ACHN (cell line): ENCODE results near the gene SLC30A3.

Source experiments
- DNase-seq: peaks from one replicate; pipeline ENCODE4 v3.0.0-alpha.2; 2015
- in situ Hi-C: cut with HindIII; loops from 2 replicates; pipeline ENCODE4 v1.10.0; 2017; ENCODE audit warnings: low sequenced_read_pairs, low pct_ligation_motif_present, low pct_unique_long_range_greater_than_20kb

SLC30A3 gene

DNA sequence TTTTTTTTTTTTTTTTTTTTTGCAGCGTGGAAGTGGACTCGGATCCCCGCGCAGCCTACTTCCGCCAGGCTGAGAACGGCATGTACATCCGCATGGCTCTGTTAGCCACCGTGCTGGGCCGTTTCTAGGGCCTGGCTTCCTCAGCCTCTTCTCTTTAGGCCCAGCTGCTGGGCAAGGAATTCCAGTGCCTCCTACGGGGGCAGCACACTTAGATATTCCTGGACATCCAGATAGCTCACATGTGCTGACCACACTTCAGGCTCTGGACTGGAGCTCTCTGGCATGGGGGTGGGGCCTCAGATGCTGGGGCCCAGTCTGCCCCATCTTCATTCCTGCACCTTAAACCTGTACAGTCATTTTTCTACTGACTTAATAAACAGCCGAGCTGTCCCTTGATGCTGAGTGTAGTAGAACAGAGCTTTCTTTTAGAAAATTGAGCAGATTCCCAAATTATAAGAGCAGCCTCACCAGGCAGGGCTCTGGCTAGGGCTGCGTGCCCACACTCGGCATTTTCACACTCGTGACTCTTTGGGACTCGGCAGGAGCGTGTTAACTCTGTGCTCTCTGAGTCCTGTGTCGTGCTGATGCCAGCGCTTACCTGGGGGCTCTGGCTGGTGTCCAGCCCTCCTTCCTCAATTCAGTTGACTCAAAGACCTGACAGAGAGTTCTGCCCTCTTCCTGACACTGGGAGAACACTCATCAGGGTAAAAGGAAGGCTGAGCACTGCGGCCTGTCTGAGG is 19.3 kb downstream of the SLC30A3 start:
- no peak for DNase-seq
- in situ Hi-C loops: no loop called here

DNA sequence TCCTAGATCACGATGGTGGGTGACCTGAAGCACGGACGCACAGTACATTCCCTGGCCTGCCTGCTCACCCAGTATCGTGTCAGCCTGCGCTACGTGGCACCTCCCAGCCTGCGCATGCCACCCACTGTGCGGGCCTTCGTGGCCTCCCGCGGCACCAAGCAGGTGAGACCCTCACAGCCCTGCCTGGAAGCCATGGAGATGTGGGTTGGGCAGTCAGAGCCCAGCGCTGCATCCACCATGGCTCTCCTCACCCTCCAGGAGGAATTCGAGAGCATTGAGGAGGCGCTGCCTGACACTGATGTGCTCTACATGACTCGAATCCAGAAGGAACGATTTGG is 20.3 kb downstream of the SLC30A3 start:
- in situ Hi-C loops: no loop called here
- no peak for DNase-seq

DNA sequence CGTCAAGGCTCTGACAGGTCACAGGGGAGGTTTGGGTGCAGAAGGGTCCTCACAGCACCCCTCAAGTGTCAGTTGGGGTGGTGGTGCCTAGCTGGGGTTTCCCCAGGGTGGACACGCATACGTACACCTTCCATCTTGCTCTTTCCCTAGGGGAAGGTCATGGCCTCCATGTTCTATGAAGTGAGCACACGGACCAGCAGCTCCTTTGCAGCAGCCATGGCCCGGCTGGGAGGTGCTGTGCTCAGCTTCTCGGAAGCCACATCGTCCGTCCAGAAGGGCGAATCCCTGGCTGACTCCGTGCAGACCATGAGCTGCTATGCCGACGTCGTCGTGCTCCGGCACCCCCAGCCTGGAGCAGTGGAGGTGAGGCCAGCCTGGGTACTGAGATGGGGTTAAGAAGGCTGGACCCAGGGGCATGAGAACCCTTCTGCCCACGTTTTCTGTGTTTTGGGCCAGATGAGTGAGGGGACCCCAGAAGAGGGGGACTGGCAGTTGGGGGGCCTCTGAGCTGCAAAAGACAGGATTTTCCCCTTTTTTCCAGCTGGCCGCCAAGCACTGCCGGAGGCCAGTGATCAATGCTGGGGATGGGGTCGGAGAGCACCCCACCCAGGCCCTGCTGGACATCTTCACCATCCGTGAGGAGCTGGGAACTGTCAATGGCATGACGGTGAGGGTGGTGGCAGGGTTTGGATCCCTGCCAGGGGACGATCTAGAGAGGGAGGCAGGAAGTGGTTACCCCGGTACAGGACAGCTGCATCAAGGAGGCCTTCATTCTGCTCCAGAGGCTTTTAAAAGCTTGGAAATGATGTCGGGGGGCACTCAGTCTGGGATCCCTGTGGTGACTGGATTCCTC is 20.9 kb downstream of the SLC30A3 start:
- DNase-seq: no peak
- in situ Hi-C loops: no loop called here

DNA sequence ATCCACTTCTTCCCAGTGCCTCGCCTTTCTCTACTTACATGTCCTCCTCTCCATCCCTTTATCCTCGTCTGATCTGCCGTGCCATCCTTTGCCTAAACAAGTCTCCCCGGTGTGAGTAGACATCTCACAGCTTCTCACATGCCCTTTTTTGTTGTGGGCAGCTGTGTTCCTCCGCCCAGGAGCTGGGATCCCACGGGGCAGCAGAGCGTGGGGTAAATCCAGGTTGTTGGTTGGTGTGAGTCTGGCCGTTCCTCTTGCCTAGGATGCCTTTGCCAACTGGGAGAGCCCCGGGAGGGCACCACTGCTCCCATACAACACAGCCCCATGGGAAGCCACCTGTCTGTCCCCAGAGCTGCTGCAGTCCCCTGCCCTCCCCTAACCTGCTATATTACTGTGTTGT is 22.4 kb downstream of the SLC30A3 start:
- DNase-seq: no peak
- in situ Hi-C loops: no loop called here

DNA sequence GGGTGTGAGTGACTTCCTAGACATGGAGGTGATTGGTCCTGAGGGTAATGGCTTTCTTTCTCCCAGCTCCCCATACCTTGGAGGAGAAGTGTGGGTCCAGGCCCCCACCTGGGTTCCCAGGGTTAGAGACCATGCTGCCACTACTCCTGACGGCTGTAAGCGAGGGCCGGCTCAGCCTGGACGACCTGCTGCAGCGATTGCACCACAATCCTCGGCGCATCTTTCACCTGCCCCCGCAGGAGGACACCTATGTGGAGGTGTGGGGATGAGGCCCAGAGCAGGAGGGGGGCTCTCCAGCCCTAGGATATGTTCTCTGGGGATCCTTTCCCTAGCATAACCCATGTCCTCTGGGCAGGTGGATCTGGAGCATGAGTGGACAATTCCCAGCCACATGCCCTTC is 23.9 kb downstream of the SLC30A3 start:
- in situ Hi-C loops: no loop called here
- no peak for DNase-seq

DNA sequence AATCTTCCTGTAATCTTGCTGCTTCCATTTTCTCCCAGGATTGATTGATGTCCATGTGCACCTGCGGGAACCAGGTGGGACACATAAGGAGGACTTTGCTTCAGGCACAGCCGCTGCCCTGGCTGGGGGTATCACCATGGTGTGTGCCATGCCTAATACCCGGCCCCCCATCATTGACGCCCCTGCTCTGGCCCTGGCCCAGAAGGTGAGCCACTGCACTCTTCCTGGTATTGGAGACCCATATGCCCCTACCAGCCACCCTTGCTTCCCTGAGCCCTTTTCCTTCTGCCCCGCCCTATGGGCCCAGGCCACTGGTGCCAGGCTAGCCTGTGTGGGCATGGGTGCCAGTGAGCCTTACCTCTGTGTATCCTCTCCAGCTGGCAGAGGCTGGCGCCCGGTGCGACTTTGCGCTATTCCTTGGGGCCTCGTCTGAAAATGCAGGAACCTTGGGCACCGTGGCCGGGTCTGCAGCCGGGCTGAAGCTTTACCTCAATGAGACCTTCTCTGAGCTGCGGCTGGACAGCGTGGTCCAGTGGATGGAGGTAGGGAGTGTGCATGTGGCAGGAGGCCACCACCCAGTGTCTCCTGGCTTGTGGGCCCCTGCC is 25.4 kb downstream of the SLC30A3 start:
- DNase-seq: no peak
- in situ Hi-C loops: no loop called here

DNA sequence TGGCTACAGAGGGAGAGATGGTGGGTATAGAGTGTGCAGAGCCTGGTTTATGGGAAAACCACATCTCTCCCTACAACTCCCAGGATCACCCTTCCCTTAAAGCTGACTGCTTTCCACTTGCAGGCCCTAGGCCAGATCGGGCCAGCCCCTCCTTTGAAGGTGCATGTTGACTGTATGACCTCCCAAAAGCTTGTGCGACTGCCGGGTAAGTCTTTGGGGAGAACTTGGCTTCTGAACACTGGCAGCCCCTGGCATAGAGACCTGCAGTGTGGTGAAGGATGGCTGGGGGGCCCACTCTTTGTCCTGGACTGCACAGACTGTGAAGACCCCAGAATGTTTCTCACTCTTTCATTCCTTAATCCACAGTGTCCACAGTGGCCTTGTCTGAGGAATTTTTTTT is 26.2 kb downstream of the SLC30A3 start:
- no peak for DNase-seq
- in situ Hi-C loops: no loop called here

DNA sequence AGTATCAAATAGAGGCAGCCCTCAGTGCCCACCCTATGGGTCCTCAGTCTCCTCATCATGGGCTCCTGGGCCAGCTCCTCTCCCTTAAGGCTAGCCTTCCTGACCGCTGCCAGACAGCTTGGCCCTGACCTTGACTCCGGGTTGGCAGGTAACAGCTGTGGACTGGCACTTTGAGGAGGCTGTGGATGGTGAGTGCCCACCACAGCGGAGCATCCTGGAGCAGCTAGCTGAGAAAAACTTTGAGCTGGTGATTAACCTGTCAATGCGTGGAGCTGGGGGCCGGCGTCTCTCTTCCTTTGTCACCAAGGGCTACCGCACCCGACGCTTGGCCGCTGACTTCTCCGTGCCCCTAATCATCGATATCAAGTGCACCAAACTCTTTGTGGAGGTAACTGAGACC is 26.7 kb downstream of the SLC30A3 start:
- in situ Hi-C loops: no loop called here

DNA sequence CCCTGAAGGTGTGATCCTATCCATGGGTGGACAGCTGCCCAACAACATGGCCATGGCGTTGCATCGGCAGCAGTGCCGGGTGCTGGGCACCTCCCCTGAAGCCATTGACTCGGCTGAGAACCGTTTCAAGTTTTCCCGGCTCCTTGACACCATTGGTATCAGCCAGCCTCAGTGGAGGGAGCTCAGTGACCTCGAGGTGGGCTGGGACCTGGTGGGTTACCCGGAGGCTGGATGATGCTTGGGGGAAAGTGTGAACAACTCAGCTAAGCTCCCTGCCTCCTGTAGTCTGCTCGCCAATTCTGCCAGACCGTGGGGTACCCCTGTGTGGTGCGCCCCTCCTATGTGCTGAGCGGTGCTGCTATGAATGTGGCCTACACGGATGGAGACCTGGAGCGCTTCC is 29.5 kb downstream of the SLC30A3 start:
- DNase-seq: no peak
- in situ Hi-C loops: no loop called here

More for the DNA sequence above, 26.7 kb downstream of the SLC30A3 start:
- no peak for DNase-seq

DNA sequence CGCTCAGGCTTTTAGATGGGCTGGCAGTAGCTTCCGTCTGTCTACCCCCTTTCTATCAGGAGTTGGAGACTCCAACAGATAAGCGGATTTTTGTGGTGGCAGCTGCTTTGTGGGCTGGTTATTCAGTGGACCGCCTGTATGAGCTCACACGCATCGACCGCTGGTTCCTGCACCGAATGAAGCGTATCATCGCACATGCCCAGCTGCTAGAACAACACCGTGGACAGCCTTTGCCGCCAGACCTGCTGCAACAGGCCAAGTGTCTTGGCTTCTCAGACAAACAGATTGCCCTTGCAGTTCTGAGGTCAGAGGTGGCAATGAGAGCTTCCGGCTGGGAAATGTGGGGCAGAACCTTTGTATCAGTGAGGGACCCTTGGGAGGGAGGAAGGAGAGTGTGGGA is 30.9 kb downstream of the SLC30A3 start:
- no peak for DNase-seq
- in situ Hi-C loops: no loop called here

DNA sequence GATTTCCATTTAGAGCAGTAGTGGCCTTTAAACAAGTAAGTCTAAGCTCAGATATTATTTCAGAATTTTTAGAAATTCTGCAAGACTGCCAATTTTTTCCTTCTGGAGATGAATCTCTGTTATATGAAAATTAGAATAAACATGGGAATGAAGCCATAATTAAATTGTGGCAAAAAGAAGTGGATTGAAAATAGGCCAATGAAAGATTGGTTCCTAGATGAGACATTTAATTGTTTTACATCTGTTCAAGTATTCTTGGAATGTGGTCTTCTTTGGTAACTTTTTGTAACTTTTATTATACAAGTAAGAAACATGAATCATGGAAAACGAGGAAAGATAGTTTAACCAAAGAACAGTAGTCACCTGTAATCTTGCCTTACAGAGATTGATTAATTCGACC is 35.3 kb downstream of the SLC30A3 start:
- in situ Hi-C loops: no loop called here
- DNase-seq: no peak

DNA sequence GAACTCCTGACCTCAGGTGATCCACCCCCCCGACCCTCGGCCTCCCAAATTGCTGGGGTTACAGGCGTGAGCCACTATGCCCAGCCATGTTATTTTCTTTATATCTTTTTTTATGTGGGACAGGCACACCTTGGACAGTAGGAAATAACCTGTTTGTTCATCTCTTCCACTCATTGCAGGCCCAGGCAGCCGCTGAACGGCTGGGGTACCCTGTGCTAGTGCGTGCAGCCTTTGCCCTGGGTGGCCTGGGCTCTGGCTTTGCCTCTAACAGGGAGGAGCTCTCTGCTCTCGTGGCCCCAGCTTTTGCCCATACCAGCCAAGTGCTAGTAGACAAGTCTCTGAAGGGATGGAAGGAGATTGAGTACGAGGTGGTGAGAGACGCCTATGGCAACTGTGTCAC is 37.3 kb downstream of the SLC30A3 start:
- no peak for DNase-seq
- in situ Hi-C loops: no loop called here

DNA sequence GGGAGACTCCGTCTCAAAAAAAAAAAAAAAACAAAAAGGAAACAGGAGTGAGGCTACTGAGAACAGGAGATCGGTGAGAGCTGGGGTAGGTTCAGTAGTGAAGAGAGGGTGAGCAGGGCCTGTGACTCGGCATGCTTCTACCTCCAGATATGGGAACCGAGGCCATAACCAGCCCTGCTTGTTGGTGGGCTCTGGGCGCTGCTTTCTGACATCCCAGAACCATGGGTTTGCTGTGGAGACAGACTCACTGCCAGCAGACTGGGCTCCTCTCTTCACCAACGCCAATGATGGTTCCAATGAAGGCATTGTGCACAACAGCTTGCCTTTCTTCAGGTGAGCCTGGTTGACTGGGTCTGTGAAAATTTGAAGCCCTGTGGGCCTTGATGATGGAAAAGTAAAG is 39.4 kb downstream of the SLC30A3 start:
- in situ Hi-C loops: no loop called here

DNA sequence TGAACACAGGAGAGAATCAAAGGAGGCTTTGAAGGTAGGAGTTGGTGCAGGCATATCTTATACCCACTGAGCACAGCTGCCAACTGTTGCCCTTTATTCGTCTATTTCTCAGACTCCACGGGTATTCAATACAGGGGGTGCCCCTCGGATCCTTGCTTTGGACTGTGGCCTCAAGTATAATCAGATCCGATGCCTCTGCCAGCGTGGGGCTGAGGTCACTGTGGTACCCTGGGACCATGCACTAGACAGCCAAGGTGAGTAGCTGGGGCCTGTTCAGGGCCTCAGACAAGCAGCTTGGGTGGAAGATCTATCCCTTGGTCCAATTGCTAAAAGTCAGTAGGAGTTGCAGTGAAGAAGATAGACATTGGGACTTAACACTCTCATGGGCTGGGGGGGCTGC is 40.4 kb downstream of the SLC30A3 start:
- no peak for DNase-seq
- in situ Hi-C loops: no loop called here

More for the DNA sequence above, 39.4 kb downstream of the SLC30A3 start:
- DNase-seq: no peak

DNA sequence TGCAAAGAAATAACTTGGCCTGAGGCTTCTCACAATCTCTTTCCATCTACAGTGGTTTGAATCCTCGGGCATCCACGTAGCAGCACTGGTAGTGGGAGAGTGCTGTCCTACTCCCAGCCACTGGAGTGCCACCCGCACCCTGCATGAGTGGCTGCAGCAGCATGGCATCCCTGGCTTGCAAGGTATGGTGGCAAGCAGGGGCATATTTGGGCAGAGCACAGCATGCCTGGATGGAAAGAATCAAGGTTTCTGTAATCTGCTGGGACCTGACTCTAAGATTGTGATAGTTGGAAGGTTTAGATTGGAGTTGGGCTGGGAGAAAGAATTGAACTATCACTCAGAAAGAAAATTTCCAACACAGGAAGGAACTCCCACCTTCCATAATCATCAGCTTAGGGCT is 41.7 kb downstream of the SLC30A3 start:
- in situ Hi-C loops: no loop called here
- DNase-seq: no peak

DNA sequence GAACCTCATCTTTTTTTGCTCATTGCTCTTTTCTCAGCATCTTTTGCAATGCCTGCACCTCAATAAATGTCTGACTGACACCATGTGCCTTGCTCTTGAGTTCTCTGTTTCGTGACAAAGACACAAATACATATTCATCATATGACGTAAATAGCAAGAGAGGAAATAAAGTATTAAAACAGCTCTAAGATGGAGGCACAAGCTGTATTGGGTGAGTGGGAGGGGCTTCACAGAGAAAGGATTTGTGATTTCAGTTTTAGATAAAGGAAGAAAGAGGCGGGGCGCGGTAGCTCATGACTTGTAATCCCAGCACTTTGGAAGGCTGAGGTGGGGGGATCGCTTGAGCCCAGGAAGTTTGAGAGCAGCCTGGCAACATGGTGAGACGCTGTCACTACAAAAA is 42.8 kb downstream of the SLC30A3 start:
- DNase-seq: no peak
- in situ Hi-C loops: no loop called here

DNA sequence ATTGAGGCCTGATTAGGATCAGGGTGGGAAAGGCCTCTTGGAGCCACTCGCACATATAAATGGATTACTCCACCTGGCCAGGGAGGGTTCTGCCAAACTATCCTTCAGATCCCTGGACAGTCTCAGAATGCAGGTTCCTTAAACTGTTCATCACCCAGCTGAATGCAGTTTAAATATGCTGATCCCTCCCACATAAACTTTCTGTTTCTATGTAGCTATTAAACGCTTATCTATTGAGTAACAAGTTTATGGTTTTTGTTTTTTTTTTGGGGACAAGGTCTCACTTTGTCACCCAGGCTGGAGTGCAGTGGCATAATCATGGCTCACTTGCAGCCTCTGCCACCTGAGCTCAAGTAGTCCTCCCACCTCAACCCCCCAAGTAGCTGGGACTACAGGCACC is 43.8 kb downstream of the SLC30A3 start:
- in situ Hi-C loops: no loop called here

DNA sequence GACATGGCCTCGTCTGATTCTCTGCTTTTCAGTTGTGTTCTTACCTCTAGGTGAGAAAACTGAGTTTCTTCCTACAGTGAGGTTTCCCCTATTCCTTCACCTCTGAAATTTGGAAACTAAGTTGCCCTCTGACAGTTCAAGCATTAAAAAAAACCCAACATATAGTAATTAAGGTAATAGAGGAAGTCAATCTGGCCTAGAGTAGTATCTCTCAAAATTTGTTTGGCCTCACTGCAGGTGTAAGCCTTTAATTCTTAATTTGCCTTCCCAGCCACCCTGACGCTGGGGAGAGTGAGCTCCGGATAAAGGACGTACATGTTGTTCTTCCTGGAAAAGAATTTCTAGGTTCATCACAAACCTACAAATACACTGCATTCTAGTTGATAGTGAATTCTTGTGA is 44.2 kb downstream of the SLC30A3 start:
- in situ Hi-C loops: no loop called here
- no peak for DNase-seq

More for the DNA sequence above, 43.8 kb downstream of the SLC30A3 start:
- DNase-seq: no peak

DNA sequence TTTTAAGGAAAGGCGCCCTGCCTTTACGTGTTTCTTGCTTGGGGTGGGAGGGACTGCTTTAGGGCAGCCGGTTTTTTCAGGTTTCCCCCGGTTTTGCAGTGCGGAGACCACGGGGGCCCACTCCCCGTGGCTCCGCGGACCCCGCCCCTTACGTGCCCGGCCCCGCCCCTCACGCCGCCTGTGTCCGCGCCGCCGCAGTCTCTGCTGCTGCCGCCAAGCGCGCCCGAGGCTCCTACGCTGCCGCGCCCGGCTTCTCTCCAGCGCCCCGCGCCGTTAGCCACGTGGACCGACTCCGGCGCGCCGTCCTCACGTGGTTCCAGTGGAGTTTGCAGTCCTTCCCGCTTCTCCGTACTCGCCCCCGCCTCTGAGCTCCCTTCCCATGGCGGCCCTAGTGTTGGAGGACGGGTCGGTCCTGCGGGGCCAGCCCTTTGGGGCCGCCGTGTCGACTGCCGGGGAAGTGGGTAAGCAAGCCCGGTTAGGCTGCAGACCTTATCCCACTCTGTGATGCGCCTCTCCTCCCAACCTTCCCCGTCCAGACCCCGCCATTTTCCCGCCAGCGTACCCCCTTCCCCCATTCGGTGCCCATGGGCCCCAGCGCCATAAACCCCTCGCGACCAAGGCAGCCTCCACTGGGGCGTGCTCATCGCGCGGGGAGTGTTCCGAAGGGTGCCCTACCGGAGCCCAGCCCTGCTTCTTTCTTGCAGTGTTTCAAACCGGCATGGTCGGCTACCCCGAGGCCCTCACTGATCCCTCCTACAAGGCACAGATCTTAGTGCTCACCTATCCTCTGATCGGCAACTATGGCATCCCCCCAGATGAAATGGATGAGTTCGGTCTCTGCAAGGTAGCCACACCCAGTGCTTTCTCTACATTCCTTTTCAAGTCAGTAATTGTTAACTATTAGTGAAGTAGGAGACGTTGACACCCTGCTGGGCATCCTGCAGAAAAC is 45.4 kb downstream of the SLC30A3 start, which contains the start of gene CAD:
TSS of gene CAD (plus strand) at position 197 of the 949 bp plus-strand sequence. CDS start at position 380, 183 bp downstream.
- peak; percentile 89 for DNase-seq
- in situ Hi-C loops: no loop called here
